K562 (cell line): ENCODE data around the gene C1orf56. TPM values are rescaled to one million over a fixed set of nuclear protein-coding genes. Genes with fewer than 3 reads are reported as not detected.
A peak's percentile ranks its signal among the peaks of the same experiment; 100 is the strongest.

Experiments used
- ARHGAP35 ChIP-seq: fragments of 450-650 bp; IDR thresholded peaks from 2 replicates; pipeline ENCODE4 v1.6.1; 2018; ENCODE audit not compliant: partially characterized antibody
- BCL6 ChIP-seq: fragments of 250-450 bp; sonication (Bioruptor Pico); IDR thresholded peaks from 2 replicates; pipeline ENCODE4 v1.4.0; 2020
- BRD4 ChIP-seq: fragments of 200-600 bp; sonication (generic); IDR thresholded peaks from 2 replicates; pipeline ENCODE4 v1.6.1; 2017; ENCODE audit warnings: inconsistent platforms
- CTCFL ChIP-seq: IDR thresholded peaks from 2 replicates; pipeline ENCODE4 v1.6.1; 2011; ENCODE audit warnings: borderline replicate concordance, low read depth, mild to moderate bottlenecking, moderate library complexity, low read length; ENCODE audit not compliant: insufficient read depth, poor library complexity, severe bottlenecking
- EP400 ChIP-seq: fragments of 450-650 bp; IDR thresholded peaks from 2 replicates; pipeline ENCODE4 v1.6.1; 2017; ENCODE audit warnings: antibody characterized with exemption, mild to moderate bottlenecking, moderate library complexity
- ETS1 ChIP-seq: conservative IDR thresholded peaks from 2 replicates; pipeline ENCODE4 v1.6.1; 2011; ENCODE audit warnings: low read depth, mild to moderate bottlenecking, low read length; ENCODE audit not compliant: control insufficient read depth
- FOXO4 ChIP-seq: fragments of 450-650 bp; formaldehyde crosslinking; IDR thresholded peaks from 2 replicates; pipeline ENCODE4 v1.4.0; 2020; ENCODE audit warnings: mild to moderate bottlenecking, moderate library complexity
- FUS ChIP-seq: fragments of 200-400 bp; formaldehyde crosslinking; optimal IDR thresholded peaks from 2 replicates; pipeline ENCODE3; 2017; ENCODE audit warnings: low read depth, low read length
- HMBOX1 ChIP-seq: sonication (generic); IDR thresholded peaks from 2 replicates; pipeline ENCODE4 v1.6.1; 2016
- IRF1 ChIP-seq: sonication (generic); formaldehyde crosslinking; IDR thresholded peaks from 2 replicates; pipeline ENCODE4 v1.8.0; 2022; ENCODE audit warnings: missing genetic modification reagents, mild to moderate bottlenecking, borderline replicate concordance
- LEF1 ChIP-seq: fragments of 450-650 bp; IDR thresholded peaks from 2 replicates; pipeline ENCODE4 v1.6.1; 2016; ENCODE audit warnings: mild to moderate bottlenecking
- MAFG ChIP-seq: fragments of 450-650 bp; conservative IDR thresholded peaks from 2 replicates; pipeline ENCODE4 v1.6.1; 2016; ENCODE audit warnings: missing genetic modification characterization, missing compliant biosample characterization
- POLR2A ChIP-seq: fragments of 450-650 bp; conservative IDR thresholded peaks from 2 replicates; pipeline ENCODE4 v1.6.1; 2016
- RHOXF2B ChIP-seq: fragments of 250-450 bp; sonication (Bioruptor Pico); conservative IDR thresholded peaks from 2 replicates; pipeline ENCODE4 v1.5.1; 2021
- SAFB ChIP-seq: fragments of 200-400 bp; formaldehyde crosslinking; IDR thresholded peaks from 2 replicates; pipeline ENCODE4 v1.6.1; 2017; ENCODE audit warnings: low read depth, low read length, borderline replicate concordance
- SIX5 ChIP-seq, 2 experiments: IDR thresholded peaks; 2 replicates each; pipeline ENCODE4 v1.6.1; 2011; ENCODE audit warnings: low read length in 2 of 2, borderline replicate concordance in 1 of 2, low read depth in 1 of 2, mild to moderate bottlenecking in 1 of 2, moderate library complexity in 1 of 2; ENCODE audit not compliant: insufficient read depth in 1 of 2
- SMARCC2 ChIP-seq: fragments of 450-650 bp; IDR thresholded peaks from 2 replicates; pipeline ENCODE4 v1.6.1; 2017; ENCODE audit warnings: antibody characterized with exemption, moderate library complexity, mild to moderate bottlenecking, low read depth
- TCF7L2 ChIP-seq: fragments of 150-350 bp; IDR thresholded peaks from 2 replicates; pipeline ENCODE4 v1.6.1; 2016; ENCODE audit warnings: low read depth, mild to moderate bottlenecking, low read length, moderate library complexity
- U2AF2 ChIP-seq: fragments of 200-400 bp; formaldehyde crosslinking; optimal IDR thresholded peaks from 2 replicates; pipeline ENCODE3; 2017; ENCODE audit warnings: low read depth, mild to moderate bottlenecking, low read length
- ZNF274 ChIP-seq: IDR thresholded peaks from 2 replicates; pipeline ENCODE4 v1.6.1; 2011; ENCODE audit warnings: low read depth, mild to moderate bottlenecking, low read length, moderate library complexity, borderline replicate concordance
- ZNF584 ChIP-seq: fragments of 200-800 bp; sonication (Bioruptor generic); IDR thresholded peaks from 2 replicates; pipeline ENCODE4 v1.6.1; 2016; ENCODE audit warnings: low read depth, mild to moderate bottlenecking, missing genetic modification characterization, missing compliant biosample characterization
- ZNF589 ChIP-seq: fragments of 200-800 bp; sonication (Bioruptor generic); IDR thresholded peaks from 2 replicates; pipeline ENCODE4 v1.6.1; 2016; ENCODE audit warnings: low read depth, missing genetic modification characterization, missing compliant biosample characterization
- ZSCAN29 ChIP-seq: fragments of 450-650 bp; IDR thresholded peaks from 2 replicates; pipeline ENCODE4 v1.6.1; 2017
- polyA plus RNA-seq, 8 experiments: library from polyadenylated mRNA; depleted of rRNA in 4 of 8; stranded (reverse) in 5 of 8; unstranded in 3 of 8; fragments of >200 nt; fragmentation: Nextera tagmentation in 2 of 8; fragmentation: Illumina TruSeq in 1 of 8; extraction: Ambion mirVana in 2 of 8; extraction: Trizol in 1 of 8; gene quantifications; 2 replicates each; pipeline versions ENCODE4 v1.2.1 to v1.2.3, GENCODE V29; 2011 to 2014; ENCODE audit warnings: inconsistent platforms in 1 of 8, missing spikeins in 1 of 8
- total RNA-seq, 7 experiments: library from RNA; depleted of rRNA in 6 of 7; stranded (reverse); fragments of >200 nt in 6 of 7; fragmentation: Illumina TruSeq in 2 of 7; extraction: Trizol in 2 of 7; gene quantifications; 2 replicates each; pipeline versions ENCODE4 v1.2.1 to v1.2.3, GENCODE V29; 2011 to 2021; ENCODE audit warnings: low replicate concordance in 1 of 7

Gene C1orf56
- total and polyA plus RNA-seq, 9 of the 15 experiments (the other 6 are each of a cell fraction or from before 2014, with no cell fraction given): 0.18 to 15.7 (median 1.1) TPM

GRCh38 chr1:150999051-150999674, 48.4 kb upstream of the C1orf56 start (continued):
- TF ChIP-seq FOXO4 (CRISPR knock-in tag) (no peak), IRF1 (CRISPR knock-in tag) (no peak), LEF1 (peak; percentile 94), SAFB (no peak), BCL6 (CRISPR knock-in tag) (no peak), SMARCC2 (peak; percentile 78), TCF7L2 (peak; percentile 34; the same call in 1 of the 2 replicates), POLR2A (peak; percentile 46; the same call in 1 of the 2 replicates), ZNF584 (peak; percentile 90), U2AF2 (no peak), FUS (no peak), EP400 (peak; percentile 49), MAFG (peak; percentile 97), SIX5 (IDR thresholded peaks at IDR 0.05; ENCODE audit: borderline replicate concordance in 1 of 2, insufficient read depth in 1 of 2, low read depth in 1 of 2, low read length in 2 of 2) (no peak), ZSCAN29 (no peak), RHOXF2B (CRISPR knock-in tag) (0 out of 2 replicates have a peak, but pooled peaks have one; percentile 14), ZNF589 (CRISPR knock-in tag) (peak; percentile 48; the same call in 1 of the 2 replicates), BRD4 (no peak; the same call in 1 of the 2 replicates), ZNF274 (no peak), ARHGAP35 (no peak), CTCFL (no peak), HMBOX1 (peak; percentile 54; the same call in 1 of the 2 replicates), ETS1 (no peak; the same call in 1 of the 2 replicates)
